Muscle of arm (tissue), 12 donors: ENCODE data around the gene BHLHA9. TPM values are rescaled to one million over a fixed set of nuclear protein-coding genes. Genes with fewer than 3 reads are reported as not detected.

Experiments
- DNase-seq: peaks from one replicate; pipeline ENCODE4 v3.0.0-alpha.2; 2013
- polyA plus RNA-seq, 12 donors: library from polyadenylated mRNA; unstranded; fragments of 120-200 nt; gene quantifications; one replicate each; pipeline ENCODE4 v1.2.1, GENCODE V29; 2013; ENCODE audit not compliant: insufficient read length in 12 of 12

Gene BHLHA9
- polyA plus RNA-seq, 12 donors, result not detected

DNA sequence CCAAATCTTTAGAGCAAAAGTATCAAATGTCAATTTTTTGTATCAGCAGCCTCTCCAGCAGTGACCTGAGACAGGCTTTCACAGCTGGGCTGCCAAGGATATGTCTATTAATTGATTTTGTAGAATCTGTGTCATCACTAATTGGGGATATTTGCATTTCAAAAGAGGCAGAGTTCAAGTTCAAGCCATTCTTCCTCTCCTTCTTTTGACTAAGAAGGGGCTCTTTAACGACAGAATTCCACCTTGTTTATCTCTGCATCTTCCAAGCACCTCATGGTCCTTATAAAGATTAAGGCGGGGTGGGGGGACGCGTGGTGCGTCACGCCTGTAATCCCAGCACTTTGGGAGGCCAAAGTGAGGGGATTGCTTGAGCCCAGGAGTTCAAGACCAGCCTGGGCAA lies 15.2 kb upstream of the BHLHA9 start:
- no peak for DNase-seq

DNA sequence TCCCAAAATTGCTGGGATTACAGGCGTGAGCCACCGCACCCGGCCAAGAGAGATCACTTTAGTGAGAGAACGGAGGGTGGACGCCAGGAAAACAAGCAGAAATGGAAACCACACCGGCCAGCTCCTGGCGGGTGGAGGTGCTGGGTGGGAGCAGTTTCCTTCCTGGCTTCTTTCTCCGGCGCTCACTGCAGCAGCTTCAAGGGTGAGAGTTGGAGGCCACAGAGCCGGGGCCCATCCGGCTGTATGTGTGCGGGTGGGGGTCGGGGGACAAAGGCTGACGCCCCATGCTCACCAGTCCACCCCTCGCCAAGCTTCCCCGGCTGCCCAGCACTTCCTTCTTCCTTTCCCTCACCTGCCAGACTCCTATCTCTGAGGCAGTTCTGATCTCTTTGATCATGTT lies 13.5 kb upstream of the BHLHA9 start:
- DNase-seq, result no peak

DNA sequence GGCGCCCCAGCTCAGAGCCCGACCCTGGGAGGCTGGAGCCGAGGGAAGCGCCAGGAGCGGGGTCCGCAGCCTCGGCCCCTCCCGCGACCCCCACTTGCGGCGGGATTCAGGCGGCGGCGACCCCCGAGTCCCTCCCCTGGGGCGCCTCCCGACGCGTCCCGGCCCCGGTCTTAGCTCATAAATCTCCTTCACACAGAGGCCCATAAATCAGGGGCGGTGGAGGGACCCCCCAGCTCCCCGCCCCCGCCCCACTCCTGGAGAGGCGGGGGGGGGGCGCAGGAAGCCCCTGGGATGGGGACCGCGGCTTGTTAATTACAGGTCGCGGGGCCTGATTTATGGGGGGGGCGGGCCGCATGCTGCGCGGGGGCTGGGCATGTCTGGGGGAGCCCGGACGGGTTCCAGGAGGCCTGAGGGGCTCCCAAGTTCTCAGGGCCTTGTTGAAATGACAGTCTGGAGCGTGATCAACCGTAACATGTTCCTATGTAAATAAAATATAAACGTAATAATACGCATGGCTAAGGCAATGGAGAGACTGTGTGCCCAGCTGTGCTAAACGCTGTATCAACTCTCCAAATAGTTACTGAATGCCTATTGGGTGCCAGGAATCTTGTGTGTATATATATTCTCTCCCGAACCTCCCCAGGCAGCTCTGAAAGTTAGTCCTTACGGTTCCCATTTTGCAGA lies 10.0 kb upstream of the BHLHA9 start:
- DNase-seq, result no peak

DNA sequence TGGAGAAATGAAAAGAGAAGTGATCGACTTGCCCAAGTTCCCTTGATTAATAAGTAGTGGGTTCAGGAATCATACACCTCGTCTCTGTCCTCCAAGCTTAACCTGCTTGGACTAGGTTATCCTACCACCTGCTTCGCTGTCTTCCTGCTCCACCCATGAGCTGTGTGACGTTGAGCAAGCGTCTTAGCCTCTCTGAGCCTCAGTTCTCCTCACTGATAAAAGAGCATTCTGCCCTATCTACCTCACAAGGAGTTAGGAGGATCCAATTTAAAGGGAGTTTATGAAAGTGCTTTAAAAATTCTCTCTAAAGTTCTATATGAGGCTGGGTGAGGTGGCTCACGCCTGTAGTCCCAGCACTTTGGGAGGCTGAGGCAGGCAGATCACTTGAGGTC lies 9.5 kb upstream of the BHLHA9 start:
- no peak for DNase-seq

DNA sequence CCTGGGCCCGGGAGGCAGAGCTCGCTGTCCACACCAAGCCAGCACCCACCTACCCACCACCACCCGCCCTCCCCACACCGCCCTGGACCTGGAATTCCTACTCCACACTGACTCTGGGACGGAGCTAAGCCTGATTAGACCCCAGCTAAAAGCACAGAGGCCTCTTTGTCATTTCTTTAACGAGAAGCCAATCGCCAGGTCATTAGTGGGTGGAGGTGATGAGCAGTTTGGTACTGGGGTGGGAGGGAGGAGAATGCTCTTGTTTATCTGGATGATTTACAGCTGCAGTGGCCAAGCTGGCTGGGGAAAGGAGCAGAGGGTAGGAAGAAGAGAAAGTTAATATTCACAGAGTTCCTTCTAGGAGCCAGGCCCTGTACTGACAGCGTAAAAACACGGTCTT lies 6.0 kb upstream of the BHLHA9 start:
- no peak for DNase-seq

DNA sequence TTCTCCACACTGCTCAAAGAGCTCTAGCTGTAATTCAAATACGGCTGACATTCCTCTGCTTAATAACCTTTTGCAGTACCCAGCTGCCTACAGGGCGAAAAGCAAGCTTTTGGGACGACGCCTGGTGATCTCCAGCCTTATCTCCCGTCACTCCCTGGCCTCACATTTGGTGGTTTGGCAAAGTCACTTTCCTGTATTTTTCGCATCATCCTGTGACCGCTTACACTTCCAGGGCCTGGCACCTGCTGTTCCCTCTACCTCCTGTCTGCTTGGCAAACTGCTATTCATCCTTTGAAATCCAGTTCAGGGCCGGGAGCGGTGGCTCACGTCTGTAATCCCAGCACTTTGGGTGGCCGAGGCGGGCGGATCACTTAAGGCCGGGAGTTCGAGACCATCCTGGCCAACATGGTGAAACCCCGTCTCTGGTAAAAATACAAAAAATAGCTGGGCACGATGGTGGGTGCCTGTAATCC lies 2.7 kb upstream of the BHLHA9 start:
- no peak for DNase-seq

DNA sequence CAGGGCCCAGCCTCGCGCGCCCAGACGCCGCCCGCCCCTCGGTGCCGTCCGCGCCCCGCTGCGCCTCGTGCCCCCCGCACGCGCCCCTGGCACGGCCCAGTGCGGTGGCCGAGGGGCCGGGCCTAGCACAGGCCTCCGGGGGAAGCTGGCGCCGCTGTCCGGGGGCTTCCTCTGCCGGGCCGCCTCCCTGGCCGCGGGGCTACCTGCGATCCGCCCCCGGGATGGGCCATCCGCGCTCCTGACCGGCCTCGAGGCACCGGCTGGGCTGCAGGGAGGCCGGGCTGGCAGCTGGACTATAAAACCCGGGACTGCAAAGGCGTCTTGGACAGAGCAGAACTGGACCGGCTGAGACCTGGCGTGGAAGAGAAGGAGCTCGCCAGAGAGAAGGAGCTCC lies 783 bp downstream of the BHLHA9 start:
- no peak for DNase-seq

DNA sequence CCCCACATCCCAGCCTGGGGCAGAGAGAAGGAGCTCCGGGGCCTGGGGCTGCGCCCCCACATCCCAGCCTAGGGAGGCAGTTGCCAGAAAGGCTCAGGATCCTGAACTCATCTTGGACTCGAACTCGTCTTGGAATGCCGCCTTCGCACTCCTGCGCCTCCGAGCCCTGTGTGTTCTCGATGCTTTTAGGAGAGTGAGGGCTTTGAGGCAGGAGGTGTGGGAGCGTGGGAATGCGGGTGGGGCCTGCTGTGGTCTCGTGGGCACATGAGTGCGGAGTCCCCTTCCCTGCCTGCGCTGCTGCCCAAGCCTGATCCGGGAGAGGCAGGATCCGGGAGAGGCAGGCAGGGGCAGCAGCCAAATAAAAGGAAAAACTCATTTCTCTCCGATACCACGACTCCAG lies 1.2 kb downstream of the BHLHA9 start:
- no peak for DNase-seq

GRCh38 chr17:1272701-1273100 lies 2.5 kb downstream of the BHLHA9 start:
- no peak for DNase-seq

- no peak for DNase-seq
Measured at GRCh38 chr17:1273492-1274244, 3.4 kb downstream of the BHLHA9 start.

- DNase-seq, result no peak
Measured at GRCh38 chr17:1274245-1274608, 4.0 kb downstream of the BHLHA9 start.

DNA sequence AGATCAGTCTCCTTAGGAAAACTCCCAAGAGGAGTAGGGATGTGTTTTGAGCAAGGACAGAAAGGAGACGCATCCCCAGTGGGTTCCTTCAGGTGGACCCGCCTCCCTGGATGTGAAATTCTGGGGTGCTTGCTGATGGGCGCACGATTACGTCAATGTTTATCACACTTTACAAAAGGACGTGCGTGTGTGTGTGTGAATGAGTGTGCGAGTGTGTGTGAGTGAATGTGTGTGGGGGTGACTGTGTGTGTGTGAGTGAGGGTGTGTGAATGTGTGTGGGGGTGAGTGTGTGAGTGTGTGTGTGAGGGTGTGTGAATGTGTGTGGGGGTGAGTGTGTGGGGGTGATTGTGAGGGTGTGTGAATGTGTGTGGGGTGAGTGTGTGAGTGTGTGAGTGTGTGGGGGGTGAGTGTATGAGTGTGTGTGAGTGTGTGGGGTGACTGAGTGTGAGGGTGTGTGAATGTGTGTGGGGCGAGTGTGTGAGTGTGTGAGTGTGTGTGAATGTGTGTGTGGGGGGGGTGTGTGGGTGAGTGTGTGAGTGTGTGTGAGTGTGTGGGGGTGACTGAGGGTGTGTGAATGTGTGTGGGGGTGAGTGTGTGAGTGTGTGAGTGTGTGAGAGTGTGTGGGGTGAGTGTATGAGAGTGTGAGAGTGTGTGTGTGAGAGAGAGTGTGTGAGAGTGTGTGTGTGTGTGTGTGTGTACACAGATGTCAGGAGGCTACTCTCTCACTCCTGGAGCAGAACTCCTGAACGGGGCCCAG lies 5.1 kb downstream of the BHLHA9 start:
- no peak for DNase-seq

DNA sequence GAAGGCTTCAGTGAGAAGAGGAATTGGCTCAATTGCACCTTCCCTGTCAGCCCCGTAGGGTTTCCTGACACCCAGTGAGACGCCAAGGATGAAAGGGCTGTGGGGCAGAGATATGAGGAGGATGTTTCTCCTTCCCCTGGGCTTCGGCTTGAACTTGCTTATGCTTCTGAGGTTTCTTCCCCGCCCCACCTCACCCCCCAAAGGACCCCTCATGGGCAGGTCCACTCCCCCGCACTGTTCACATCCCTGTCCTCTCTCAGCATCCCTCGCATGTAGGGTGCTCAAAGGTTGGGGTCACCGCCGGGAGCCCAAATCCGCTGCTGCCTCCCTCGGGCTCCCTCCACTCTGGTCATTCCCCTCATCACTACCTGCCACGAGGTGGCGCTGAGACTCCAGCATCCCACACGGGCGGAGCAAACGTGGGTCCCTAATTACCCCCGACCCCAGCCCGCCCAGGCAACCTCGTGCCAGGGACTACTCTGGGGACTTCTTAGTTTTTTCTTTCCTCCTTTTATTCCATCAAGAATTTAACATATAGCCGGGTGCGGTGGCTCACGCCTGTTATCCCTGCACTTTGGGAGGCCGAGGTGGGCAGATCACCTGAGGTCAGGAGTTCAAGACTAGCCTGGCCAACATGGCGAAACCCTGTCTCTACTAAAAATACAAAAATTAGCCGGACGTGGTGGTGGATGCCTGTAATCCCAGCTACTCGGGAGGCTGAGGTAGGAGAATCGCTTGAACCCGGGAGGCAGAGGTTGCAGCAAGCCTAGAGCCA lies 5.9 kb downstream of the BHLHA9 start:
- no peak for DNase-seq

DNA sequence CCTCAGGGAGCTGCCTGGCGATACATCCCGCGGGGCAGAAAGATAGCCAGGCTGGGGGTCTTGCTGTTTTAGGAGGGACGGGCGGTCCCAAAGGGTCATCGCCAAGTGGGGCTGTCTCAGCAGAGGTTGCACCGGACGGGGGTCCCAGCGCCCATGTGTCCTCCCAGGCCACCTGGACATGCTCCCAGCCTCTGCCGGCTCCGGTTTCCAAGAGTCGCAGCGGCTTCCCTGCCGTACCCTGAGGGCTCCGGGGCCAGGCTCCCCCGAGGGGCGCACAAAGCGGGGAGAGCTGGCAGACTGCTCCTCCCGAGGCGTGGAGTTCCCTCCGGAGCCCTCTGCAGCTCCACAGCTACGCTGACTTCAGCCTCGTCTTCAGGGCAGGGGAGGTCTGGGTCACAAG lies 10.4 kb downstream of the BHLHA9 start:
- DNase-seq, result no peak

DNA sequence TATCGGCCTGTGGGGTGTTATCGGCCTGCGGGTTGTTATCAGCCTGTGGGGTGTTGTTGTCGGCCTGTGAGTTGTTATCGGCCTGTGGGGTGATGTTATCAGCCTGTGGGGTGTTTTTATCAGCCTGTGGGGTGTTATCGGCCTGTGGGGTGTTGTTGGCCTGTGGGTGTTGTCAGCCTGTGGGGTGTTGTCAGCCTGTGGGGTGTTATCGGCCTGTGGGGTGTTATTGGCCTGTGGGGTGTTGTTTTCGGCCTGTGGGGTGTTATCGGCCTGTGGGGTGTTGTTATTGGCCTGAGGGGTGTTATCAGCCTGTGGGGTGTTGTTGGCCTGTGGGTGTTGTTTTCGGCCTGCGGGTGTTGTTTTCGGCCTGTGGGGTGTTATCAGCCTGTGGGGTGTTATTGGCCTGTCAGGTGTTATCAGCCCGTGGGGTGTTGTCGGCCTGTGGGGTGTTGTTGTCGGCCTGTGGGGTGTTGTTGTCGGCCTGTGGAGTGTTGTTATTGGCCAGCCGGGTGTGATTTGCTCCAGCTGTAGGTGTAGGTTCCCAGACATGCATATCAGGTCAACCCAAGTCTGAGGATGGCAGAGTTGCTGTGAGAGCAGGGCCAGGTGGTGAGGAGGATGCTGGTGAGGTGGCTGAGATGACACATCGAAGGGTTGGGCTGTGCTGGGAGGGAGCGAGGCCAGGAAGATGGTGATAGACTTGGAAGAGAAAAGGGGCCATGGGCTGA lies 16.3 kb downstream of the BHLHA9 start:
- DNase-seq, result no peak

GRCh38 chr17:1289695-1290094 lies 19.5 kb downstream of the BHLHA9 start:
- no peak for DNase-seq

DNA sequence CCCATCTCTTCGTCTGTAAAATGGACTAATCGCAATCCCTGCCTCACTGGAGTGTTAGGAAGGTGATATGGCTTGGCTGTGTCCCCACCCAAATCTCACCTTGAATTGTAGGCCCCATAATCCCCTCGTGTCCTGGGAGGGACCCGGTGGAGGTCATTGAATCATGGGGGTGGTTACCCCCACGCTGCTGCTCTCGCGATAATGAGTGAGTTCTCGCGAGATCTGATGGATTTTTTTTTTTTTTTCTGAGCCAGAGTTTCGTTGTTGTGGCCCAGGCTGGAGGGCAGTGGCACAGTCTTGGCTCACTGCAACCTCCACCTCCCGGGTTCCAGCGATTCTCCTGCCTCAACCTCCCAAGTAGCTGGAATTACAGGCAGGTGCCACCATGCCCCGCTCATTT lies 20.4 kb downstream of the BHLHA9 start:
- DNase-seq, result no peak

- DNase-seq, result no peak
Measured at GRCh38 chr17:1294157-1294717, 24.0 kb downstream of the BHLHA9 start.

- no peak for DNase-seq
Measured at GRCh38 chr17:1298606-1299005, 28.4 kb downstream of the BHLHA9 start.

DNA sequence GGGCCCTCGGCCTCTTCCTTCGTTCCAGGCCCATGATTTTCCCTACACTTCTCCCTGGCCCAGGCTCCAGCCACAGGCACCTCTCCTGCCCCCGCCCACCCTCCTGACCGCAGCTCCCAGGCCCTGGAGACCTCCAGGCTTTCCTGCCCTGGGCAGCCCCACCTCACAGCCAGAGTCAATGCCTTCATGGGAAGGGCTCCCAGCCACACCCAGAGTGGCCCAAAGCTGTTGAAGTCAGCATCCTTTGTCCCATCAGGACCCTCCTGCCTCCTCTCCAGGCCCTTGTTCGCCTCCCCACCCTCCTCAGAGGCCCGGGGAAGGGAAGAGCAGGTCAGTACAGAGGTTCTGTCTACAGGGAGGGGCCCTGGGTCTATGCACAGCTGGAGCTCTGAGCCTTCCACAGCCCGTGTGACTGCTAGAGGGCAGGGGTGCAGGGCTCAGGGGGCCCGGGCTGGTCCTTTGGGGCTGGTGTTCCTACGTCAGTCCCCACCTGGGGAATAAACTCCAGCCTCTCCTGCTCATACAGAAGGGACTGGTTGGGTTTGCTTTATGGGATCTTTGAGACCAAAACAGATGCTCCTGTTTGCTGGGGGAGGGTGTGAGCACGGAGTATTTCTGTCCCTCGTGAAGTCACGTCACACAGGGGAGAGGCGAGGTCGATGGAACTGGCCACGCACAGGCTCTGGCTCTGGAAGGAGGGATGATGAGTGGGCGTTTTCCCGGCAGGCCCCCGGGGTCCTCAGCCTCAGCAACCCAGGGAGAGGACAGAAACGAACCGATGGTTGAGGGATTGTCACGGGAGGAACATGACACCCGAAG lies 29.5 kb downstream of the BHLHA9 start:
- no peak for DNase-seq
